ENCODE results near the gene MNX1.

Gene MNX1

GRCh38 chr7:157054927-157055326, 44.5 kb upstream of the MNX1 start:
- ATAC-seq (ENCODE audit: insufficient read depth, low read depth) (no peak), DNase-seq (no peak)
- no peak overlapping the region for H3K4me2 ChIP-seq (ENCODE audit: insufficient read depth, low read length)
- H2AFZ ChIP-seq (ENCODE audit: low read depth, low read length), result no peak overlapping the region
- no peaks in the 10 kb centered on the region for H3K36me3 ChIP-seq (ENCODE audit: insufficient read depth, low read length)
- peaks cover 5% of the 10 kb centered on the region for H3K9me3 ChIP-seq (ENCODE audit: insufficient read depth, low read length, severe bottlenecking)
- H3K9ac ChIP-seq (ENCODE audit: low read depth, low read length), result no peak overlapping the region
- no peak overlapping the region for H3K4me3 ChIP-seq (ENCODE audit: low read depth in 1 of 2, low read length in 2 of 2)
- H3K27me3 ChIP-seq (ENCODE audit: insufficient read depth, low read length, poor library complexity), result peaks cover 9% of the 10 kb centered on the region
- H4K20me1 ChIP-seq (ENCODE audit: insufficient read depth, low read length), result no peaks in the 10 kb centered on the region
- no peaks in the 10 kb centered on the region for H3K4me1 ChIP-seq (ENCODE audit: insufficient read depth, low read length)
- no peak overlapping the region for H3K27ac ChIP-seq (ENCODE audit: low read length)
- no peaks in the 10 kb centered on the region for H3K79me2 ChIP-seq (ENCODE audit: insufficient read depth, low read length)
- no peak for TF ChIP-seq EZH2 (IDR thresholded peaks at IDR 0.05; ENCODE audit: borderline replicate concordance, low read depth, low read length, severe bottlenecking)

- Histone ChIP-seq H4K20me1 (ENCODE audit: insufficient read depth, low read length) (no peaks in the 10 kb centered on the region), H3K79me2 (ENCODE audit: insufficient read depth, low read length) (no peaks in the 10 kb centered on the region), H3K27me3 (ENCODE audit: insufficient read depth, low read length, poor library complexity) (no peaks in the 10 kb centered on the region), H3K9ac (ENCODE audit: low read depth, low read length) (no peak overlapping the region), H3K4me1 (ENCODE audit: insufficient read depth, low read length) (no peaks in the 10 kb centered on the region), H3K4me3 (ENCODE audit: low read depth in 1 of 2, low read length in 2 of 2) (no peak overlapping the region), H3K36me3 (ENCODE audit: insufficient read depth, low read length) (no peaks in the 10 kb centered on the region), H3K27ac (ENCODE audit: low read length) (no peak overlapping the region), H3K4me2 (ENCODE audit: insufficient read depth, low read length) (no peak overlapping the region), H2AFZ (ENCODE audit: low read depth, low read length) (no peak overlapping the region), H3K9me3 (ENCODE audit: insufficient read depth, low read length, severe bottlenecking) (peaks cover 5% of the 10 kb centered on the region)
- DNase-seq, result no peak
- TF ChIP-seq CTCF (IDR thresholded peaks at IDR 0.05; ENCODE audit: borderline replicate concordance, extremely low read depth, low read length, poor library complexity, severe bottlenecking) (no peak), EZH2 (IDR thresholded peaks at IDR 0.05; ENCODE audit: borderline replicate concordance, low read depth, low read length, severe bottlenecking) (no peak)
- ATAC-seq (ENCODE audit: insufficient read depth, low read depth), result no peak
Measured at GRCh38 chr7:157053118-157053517, 42.7 kb upstream of the MNX1 start.

- Histone ChIP-seq H4K20me1 (ENCODE audit: insufficient read depth, low read length) (peaks cover 3% of the 10 kb centered on the region; the same call in 1 of the 2 replicates), H3K36me3 (ENCODE audit: insufficient read depth, low read length) (no peaks in the 10 kb centered on the region), H3K4me3 (ENCODE audit: low read depth in 1 of 2, low read length in 2 of 2) (no peak overlapping the region), H3K27me3 (ENCODE audit: insufficient read depth, low read length, poor library complexity) (no peaks in the 10 kb centered on the region), H3K79me2 (ENCODE audit: insufficient read depth, low read length) (no peaks in the 10 kb centered on the region), H3K27ac (ENCODE audit: low read length) (no peak overlapping the region), H2AFZ (ENCODE audit: low read depth, low read length) (no peak overlapping the region), H3K4me2 (ENCODE audit: insufficient read depth, low read length) (no peak overlapping the region), H3K9me3 (ENCODE audit: insufficient read depth, low read length, severe bottlenecking) (no peaks in the 10 kb centered on the region), H3K9ac (ENCODE audit: low read depth, low read length) (no peak overlapping the region), H3K4me1 (ENCODE audit: insufficient read depth, low read length) (no peaks in the 10 kb centered on the region)
- DNase-seq, result no peak
- no peak for TF ChIP-seq EZH2 (IDR thresholded peaks at IDR 0.05; ENCODE audit: borderline replicate concordance, low read depth, low read length, severe bottlenecking)
- no peak for TF ChIP-seq CTCF (IDR thresholded peaks at IDR 0.05; ENCODE audit: borderline replicate concordance, extremely low read depth, low read length, poor library complexity, severe bottlenecking)
- no peak for ATAC-seq (ENCODE audit: insufficient read depth, low read depth)
Measured at GRCh38 chr7:157047148-157047547, 36.7 kb upstream of the MNX1 start.

GRCh38 chr7:157046681-157047080, 36.2 kb upstream of the MNX1 start:
- Histone ChIP-seq H3K79me2 (ENCODE audit: insufficient read depth, low read length) (no peaks in the 10 kb centered on the region), H3K27ac (ENCODE audit: low read length) (no peak overlapping the region), H2AFZ (ENCODE audit: low read depth, low read length) (no peak overlapping the region), H3K4me1 (ENCODE audit: insufficient read depth, low read length) (no peaks in the 10 kb centered on the region), H3K4me3 (ENCODE audit: low read depth in 1 of 2, low read length in 2 of 2) (no peak overlapping the region), H3K9me3 (ENCODE audit: insufficient read depth, low read length, severe bottlenecking) (no peaks in the 10 kb centered on the region), H3K4me2 (ENCODE audit: insufficient read depth, low read length) (no peak overlapping the region), H3K9ac (ENCODE audit: low read depth, low read length) (no peak overlapping the region), H3K36me3 (ENCODE audit: insufficient read depth, low read length) (no peaks in the 10 kb centered on the region), H4K20me1 (ENCODE audit: insufficient read depth, low read length) (peaks cover 3% of the 10 kb centered on the region; the same call in 1 of the 2 replicates), H3K27me3 (ENCODE audit: insufficient read depth, low read length, poor library complexity) (no peaks in the 10 kb centered on the region)
- TF ChIP-seq CTCF (IDR thresholded peaks at IDR 0.05; ENCODE audit: borderline replicate concordance, extremely low read depth, low read length, poor library complexity, severe bottlenecking) (no peak), EZH2 (IDR thresholded peaks at IDR 0.05; ENCODE audit: borderline replicate concordance, low read depth, low read length, severe bottlenecking) (no peak)
- no peak for DNase-seq
- no peak for ATAC-seq (ENCODE audit: insufficient read depth, low read depth)

All from DND-41 (cell line).